Hepatocyte (in vitro differentiated cells): Measurements from ENCODE around the gene MEIOSIN. TPM values are rescaled to one million over a fixed set of nuclear protein-coding genes. Genes with fewer than 3 reads are reported as not detected.

Source experiments
- DNase-seq: peaks from one replicate; pipeline ENCODE4 v3.0.0-alpha.2; 2016; ENCODE audit warnings: low spot score
- H2AFZ ChIP-seq: fragments of 200-600 bp; sonication (generic); 2 replicates; pipeline ENCODE4 v1.6.0; 2016; ENCODE audit warnings: antibody characterized with exemption, mild to moderate bottlenecking
- H3K27ac ChIP-seq: fragments of 200-600 bp; sonication (generic); 2 replicates; pipeline ENCODE4 v1.5.1; 2016; ENCODE audit warnings: mild to moderate bottlenecking
- H3K27me3 ChIP-seq: fragments of 200-600 bp; sonication (generic); 2 replicates; pipeline ENCODE4 v1.6.1; 2016
- H3K36me3 ChIP-seq: fragments of 200-600 bp; sonication (generic); replicated peaks from 2 replicates; pipeline ENCODE4 v1.5.1; 2016; ENCODE audit warnings: low read depth; ENCODE audit not compliant: insufficient read depth
- H3K4me1 ChIP-seq: fragments of 200-600 bp; sonication (generic); 2 replicates; pipeline ENCODE4 v1.5.1; 2016; ENCODE audit warnings: mild to moderate bottlenecking, moderate library complexity; ENCODE audit not compliant: insufficient read depth
- H3K4me2 ChIP-seq: fragments of 200-600 bp; sonication (generic); 2 replicates; pipeline ENCODE4 v1.6.0; 2016
- H3K4me3 ChIP-seq: fragments of 200-600 bp; sonication (generic); 2 replicates; pipeline ENCODE4 v1.5.1; 2016; ENCODE audit warnings: mild to moderate bottlenecking
- H3K79me2 ChIP-seq: fragments of 200-600 bp; sonication (generic); 2 replicates; pipeline ENCODE4 v1.6.0; 2017; ENCODE audit warnings: mild to moderate bottlenecking
- H3K9me2 ChIP-seq: fragments of 200-600 bp; sonication (generic); replicated peaks from 2 replicates; pipeline ENCODE4 v1.6.0; 2017; ENCODE audit warnings: mild to moderate bottlenecking; ENCODE audit not compliant: insufficient read depth
- H3K9me3 ChIP-seq: fragments of 200-600 bp; sonication (generic); 2 replicates; pipeline ENCODE4 v1.5.1; 2016; ENCODE audit warnings: low read depth, mild to moderate bottlenecking
- H4K20me1 ChIP-seq: fragments of 200-600 bp; sonication (generic); 2 replicates; pipeline ENCODE4 v1.6.0; 2016; ENCODE audit warnings: mild to moderate bottlenecking; ENCODE audit not compliant: insufficient read depth, poor library complexity, severe bottlenecking
- EZH2 ChIP-seq: fragments of 200-600 bp; sonication (generic); IDR thresholded peaks from 2 replicates; pipeline ENCODE4 v1.6.1; 2016; ENCODE audit warnings: antibody characterized with exemption, mild to moderate bottlenecking, borderline replicate concordance
- EZH2phosphoT487 ChIP-seq: fragments of 200-600 bp; sonication (generic); IDR thresholded peaks from one replicate; pipeline ENCODE4 v1.6.1; 2018; ENCODE audit warnings: antibody characterized with exemption, mild to moderate bottlenecking, low read depth, moderate library complexity; ENCODE audit not compliant: unreplicated experiment, severe bottlenecking
- WGBS: methylation state at CpG from one replicate; pipeline ENCODE4 v1.1.6; 2016; ENCODE audit warnings: low lambda C conversion rate; ENCODE audit errors: missing lambda C conversion rate; 5-methylcytosine and 5-hydroxymethylcytosine counted together
- polyA plus RNA-seq: library from polyadenylated mRNA; unstranded; fragments of >200 nt; fragmentation: Nextera tagmentation; extraction: Ambion mirVana; gene quantifications from 2 replicates; pipeline ENCODE4 v1.2.1, GENCODE V29; 2016
- total RNA-seq: library from RNA; depleted of rRNA; stranded (reverse); fragments of >200 nt; gene quantifications from 2 replicates; pipeline ENCODE4 v1.2.3, GENCODE V29; 2014
- TF ChIP-seq, protein P1 (sequence below): fragments of 200-600 bp; sonication (generic); IDR thresholded peaks from 2 replicates; pipeline ENCODE4 v1.5.1; 2016; ENCODE audit warnings: antibody characterized with exemption, mild to moderate bottlenecking; ENCODE audit not compliant: poor library complexity

The MEIOSIN gene
- total and polyA plus RNA-seq, 2 experiments from 2014 or later = not detected

DNA sequence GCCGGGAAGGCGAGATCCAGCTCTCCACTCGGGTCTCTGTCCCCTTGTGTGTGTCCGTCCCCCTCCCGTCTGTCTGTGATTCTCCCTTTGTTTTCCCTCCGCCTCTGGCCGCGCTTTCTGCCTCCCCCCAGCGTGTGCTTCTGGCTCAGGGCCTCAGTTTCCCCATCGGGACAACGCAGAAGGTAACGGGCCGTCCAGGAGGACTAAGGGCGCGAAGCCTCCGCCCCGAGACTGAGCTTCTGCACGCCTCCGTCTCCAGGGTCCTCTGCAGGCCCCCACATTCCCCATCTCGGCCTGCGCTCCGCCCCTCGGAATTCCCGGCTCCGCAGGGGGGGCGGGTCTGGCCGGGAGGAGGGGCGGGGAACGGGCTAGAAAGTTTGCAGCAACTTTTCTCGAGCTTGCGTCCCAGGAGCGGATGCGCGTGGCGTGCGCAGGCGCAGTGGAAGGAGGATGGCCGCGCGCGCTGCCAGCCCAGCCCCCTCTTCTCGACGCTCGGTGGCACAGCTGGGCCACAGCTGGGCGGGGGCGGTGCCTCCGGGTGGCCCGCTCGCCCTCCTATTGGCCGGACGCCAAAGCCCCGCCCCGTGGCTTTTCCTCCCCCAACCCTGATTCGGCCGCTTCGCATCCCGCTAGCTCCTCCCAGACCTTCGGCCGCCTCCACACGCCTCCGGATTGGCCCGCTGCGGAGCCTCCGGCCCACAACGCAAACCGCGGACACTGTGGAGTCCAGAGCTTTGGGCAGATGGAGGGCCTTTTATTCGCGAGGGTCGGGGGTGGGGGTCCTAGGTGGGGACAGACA lies 35.9 kb downstream of the MEIOSIN start, which contains the start of gene SIX5:
Gene SIX5, minus strand, starts transcription at position 269 of the 799 bp plus-strand sequence. CDS start 408 bp downstream, outside the sequence.
- Histone ChIP-seq H3K27ac (peak within 1 kb of the TSS; percentile 97), H3K9me2 (no peaks in the 10 kb centered on the region), H3K4me2 (peak within 1 kb of the TSS; percentile 96), H3K4me1 (peaks cover 31% of the 10 kb centered on the region), H3K36me3 (no peaks in the 10 kb centered on the region), H3K9me3 (no peaks in the 10 kb centered on the region), H3K27me3 (no peaks in the 10 kb centered on the region), H2AFZ (peak within 1 kb of the TSS; percentile 21), H3K4me3 (peak within 1 kb of the TSS; percentile 65), H3K79me2 (peaks cover 34% of the 10 kb centered on the region), H4K20me1 (no peaks in the 10 kb centered on the region)
- peak; percentile 99 for DNase-seq
- whole genome bisulfite sequencing = 2% methylated on average over 45 of the region's 70 CpGs
- no peak for TF ChIP-seq EZH2phosphoT487
- TF ChIP-seq, protein P1, sequence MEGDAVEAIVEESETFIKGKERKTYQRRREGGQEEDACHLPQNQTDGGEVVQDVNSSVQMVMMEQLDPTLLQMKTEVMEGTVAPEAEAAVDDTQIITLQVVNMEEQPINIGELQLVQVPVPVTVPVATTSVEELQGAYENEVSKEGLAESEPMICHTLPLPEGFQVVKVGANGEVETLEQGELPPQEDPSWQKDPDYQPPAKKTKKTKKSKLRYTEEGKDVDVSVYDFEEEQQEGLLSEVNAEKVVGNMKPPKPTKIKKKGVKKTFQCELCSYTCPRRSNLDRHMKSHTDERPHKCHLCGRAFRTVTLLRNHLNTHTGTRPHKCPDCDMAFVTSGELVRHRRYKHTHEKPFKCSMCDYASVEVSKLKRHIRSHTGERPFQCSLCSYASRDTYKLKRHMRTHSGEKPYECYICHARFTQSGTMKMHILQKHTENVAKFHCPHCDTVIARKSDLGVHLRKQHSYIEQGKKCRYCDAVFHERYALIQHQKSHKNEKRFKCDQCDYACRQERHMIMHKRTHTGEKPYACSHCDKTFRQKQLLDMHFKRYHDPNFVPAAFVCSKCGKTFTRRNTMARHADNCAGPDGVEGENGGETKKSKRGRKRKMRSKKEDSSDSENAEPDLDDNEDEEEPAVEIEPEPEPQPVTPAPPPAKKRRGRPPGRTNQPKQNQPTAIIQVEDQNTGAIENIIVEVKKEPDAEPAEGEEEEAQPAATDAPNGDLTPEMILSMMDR = no peak
- TF ChIP-seq EZH2 = no peak

GRCh38 chr19:45769821-45770191 lies 36.6 kb downstream of the MEIOSIN start:
- peak overlapping the region; percentile 90 for H3K4me2 ChIP-seq
- no peak overlapping the region for H2AFZ ChIP-seq
- TF ChIP-seq EZH2 = no peak
- TF ChIP-seq, protein P1 = no peak
- TF ChIP-seq EZH2phosphoT487 = no peak
- no peaks in the 10 kb centered on the region for H3K27me3 ChIP-seq
- no peaks in the 10 kb centered on the region for H4K20me1 ChIP-seq
- WGBS = 2% methylated on average over 15 of the region's 28 CpGs
- peaks cover 25% of the 10 kb centered on the region for H3K4me1 ChIP-seq
- H3K36me3 ChIP-seq = no peaks in the 10 kb centered on the region
- H3K79me2 ChIP-seq = peaks cover 31% of the 10 kb centered on the region
- no peaks in the 10 kb centered on the region for H3K9me3 ChIP-seq
- H3K4me3 ChIP-seq = peak overlapping the region; percentile 27
- H3K27ac ChIP-seq = peak overlapping the region; percentile 91
- H3K9me2 ChIP-seq = no peaks in the 10 kb centered on the region
- DNase-seq = peak; percentile 71

- H4K20me1 ChIP-seq = no peaks in the 10 kb centered on the region
- no peaks in the 10 kb centered on the region for H3K9me3 ChIP-seq
- H3K27ac ChIP-seq = peak overlapping the region; percentile 91
- H3K4me2 ChIP-seq = peak overlapping the region; percentile 90
- H3K36me3 ChIP-seq = no peaks in the 10 kb centered on the region
- peaks cover 24% of the 10 kb centered on the region for H3K79me2 ChIP-seq
- H3K9me2 ChIP-seq = no peaks in the 10 kb centered on the region
- H3K27me3 ChIP-seq = no peaks in the 10 kb centered on the region
- peak overlapping the region; percentile 27 for H3K4me3 ChIP-seq
- H3K4me1 ChIP-seq = peaks cover 19% of the 10 kb centered on the region
- 3% methylated on average over 54 of the region's 79 CpGs for WGBS
- DNase-seq = peak; percentile 97
- TF ChIP-seq EZH2 = no peak
- TF ChIP-seq, protein P1 = peak; percentile 93
- no peak for TF ChIP-seq EZH2phosphoT487
- H2AFZ ChIP-seq = no peak overlapping the region
Measured at GRCh38 chr19:45770192-45771101, 37.2 kb downstream of the MEIOSIN start.
